PC-3 (cell line): ENCODE measurements around the gene SGSH.

Experiments used
- EZH2 ChIP-seq: fragments of 300-600 bp; sonication (generic); IDR thresholded peaks from one replicate; pipeline ENCODE4 v1.6.1; 2017; ENCODE audit warnings: antibody characterized with exemption, mild to moderate bottlenecking, low read length; ENCODE audit not compliant: unreplicated experiment
- EZH2phosphoT487 ChIP-seq: fragments of 300-600 bp; sonication (generic); IDR thresholded peaks from 2 replicates; pipeline ENCODE4 v1.6.1; 2018; ENCODE audit warnings: mild to moderate bottlenecking, antibody characterized with exemption, low read length, borderline replicate concordance
- TF ChIP-seq, protein P1 (sequence below): fragments of 300-600 bp; sonication (generic); conservative IDR thresholded peaks from 2 replicates; pipeline ENCODE4 v1.5.1; 2017; ENCODE audit warnings: antibody characterized with exemption, low read depth, mild to moderate bottlenecking, low read length

DNA sequence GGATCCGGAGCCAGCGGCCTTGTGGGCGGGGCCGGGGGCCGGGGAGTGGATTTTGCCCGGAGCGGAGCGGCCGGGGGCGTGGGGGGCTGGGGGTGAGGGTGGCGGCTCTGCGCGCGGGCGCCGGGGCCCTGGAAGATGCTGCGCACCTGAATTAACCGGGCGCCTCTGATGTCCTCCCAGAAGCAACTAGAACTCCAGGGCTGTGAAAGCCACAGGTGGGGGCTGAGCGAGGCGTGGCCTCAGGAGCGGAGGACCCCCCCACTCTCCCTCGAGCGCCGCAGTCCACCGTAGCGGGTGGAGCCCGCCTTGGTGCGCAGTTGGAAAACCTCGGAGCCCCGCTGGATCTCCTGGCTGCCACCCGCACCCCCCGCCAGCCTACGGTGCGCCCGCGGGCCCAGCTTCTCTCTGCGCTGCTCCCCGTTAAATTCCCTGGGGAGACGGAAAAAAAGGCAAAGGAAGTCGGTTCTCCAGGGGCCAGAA, 643 bp upstream of the SGSH start:
- TF ChIP-seq, protein P1, sequence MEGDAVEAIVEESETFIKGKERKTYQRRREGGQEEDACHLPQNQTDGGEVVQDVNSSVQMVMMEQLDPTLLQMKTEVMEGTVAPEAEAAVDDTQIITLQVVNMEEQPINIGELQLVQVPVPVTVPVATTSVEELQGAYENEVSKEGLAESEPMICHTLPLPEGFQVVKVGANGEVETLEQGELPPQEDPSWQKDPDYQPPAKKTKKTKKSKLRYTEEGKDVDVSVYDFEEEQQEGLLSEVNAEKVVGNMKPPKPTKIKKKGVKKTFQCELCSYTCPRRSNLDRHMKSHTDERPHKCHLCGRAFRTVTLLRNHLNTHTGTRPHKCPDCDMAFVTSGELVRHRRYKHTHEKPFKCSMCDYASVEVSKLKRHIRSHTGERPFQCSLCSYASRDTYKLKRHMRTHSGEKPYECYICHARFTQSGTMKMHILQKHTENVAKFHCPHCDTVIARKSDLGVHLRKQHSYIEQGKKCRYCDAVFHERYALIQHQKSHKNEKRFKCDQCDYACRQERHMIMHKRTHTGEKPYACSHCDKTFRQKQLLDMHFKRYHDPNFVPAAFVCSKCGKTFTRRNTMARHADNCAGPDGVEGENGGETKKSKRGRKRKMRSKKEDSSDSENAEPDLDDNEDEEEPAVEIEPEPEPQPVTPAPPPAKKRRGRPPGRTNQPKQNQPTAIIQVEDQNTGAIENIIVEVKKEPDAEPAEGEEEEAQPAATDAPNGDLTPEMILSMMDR, result no peak
- no peak for TF ChIP-seq EZH2
- TF ChIP-seq EZH2phosphoT487, result no peak
